NCI-H2196 (cell line): ENCODE data around the gene ZC3H6.
"Not testable (repeated sequence)": the region's sequence is repeated elsewhere in the genome, so short reads cannot be mapped to it uniquely, and the experiment has no call there.

Source experiments
- DNase-seq: peaks from one replicate; lab custom pipeline; 2025; ENCODE audit not compliant: unreplicated experiment; lab: John Stamatoyannopoulos, UW

The ZC3H6 gene

DNA sequence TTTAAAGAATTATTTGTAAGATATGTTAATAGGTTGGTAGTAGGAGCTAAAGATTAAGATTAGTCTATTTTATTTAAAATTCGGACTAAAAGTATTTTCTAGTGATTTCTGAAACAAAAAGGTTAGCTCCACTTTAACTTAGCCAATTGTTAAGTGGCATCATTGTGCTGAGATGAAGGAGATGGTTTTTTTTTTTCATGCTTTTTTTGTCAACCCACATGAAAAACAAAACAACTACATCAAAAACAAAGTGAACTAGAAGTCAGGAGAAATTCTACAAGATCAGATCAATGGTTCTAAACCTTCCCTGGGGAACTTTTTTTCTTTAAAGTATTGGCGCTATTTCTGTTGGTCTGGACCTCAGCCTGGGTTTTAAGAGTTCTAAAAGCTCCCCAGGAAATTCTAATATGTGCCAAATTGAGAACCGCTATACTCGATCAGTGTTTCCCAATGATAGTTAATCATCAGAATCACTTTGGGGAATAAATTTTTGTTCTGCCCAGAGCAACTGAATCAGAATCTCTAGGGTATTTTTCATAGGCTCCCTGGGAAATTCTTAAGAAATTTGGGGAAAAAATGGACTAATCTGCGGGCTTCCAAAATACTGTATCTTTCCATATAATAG lies 2.3 kb downstream of the ZC3H6 start:
- no peak for DNase-seq

DNA sequence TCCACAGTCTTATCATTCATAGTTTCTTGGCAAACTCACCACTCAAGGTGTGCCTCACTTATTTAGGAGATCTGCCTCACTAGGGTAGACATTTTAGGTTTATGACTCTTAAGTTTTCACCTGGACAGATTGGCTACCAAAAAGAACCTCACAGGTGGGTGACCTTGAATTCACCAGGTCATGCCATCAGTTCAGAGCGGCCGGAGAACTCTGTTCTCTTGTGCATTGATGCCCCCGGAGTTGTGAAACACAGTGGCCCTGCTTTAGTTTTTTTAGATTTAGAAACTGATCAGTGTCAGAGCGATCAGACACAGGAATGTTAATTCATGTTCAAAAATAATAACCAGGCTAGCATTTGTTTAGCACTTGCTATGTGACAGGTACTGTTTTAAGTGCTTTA lies 6.7 kb downstream of the ZC3H6 start:
- not testable (repeated sequence) for DNase-seq

DNA sequence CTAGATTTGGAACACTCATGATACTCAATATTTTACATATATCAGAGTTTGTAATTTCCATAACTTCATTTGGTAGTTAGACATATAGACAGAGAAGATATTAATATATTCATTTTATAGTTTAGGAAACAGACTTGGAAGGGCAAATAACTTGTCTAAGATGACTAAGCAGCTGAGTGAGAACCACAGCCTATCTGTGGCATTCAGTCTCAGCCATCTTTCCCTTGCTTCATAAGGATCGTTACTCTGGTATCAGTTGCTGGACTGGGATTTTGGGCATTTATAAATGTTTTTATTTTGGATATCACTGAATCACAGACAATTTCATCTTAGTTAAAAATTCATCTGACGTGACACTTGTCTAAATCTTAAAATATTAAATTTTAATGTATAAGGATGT lies 8.1 kb downstream of the ZC3H6 start:
- not testable (repeated sequence) for DNase-seq

DNA sequence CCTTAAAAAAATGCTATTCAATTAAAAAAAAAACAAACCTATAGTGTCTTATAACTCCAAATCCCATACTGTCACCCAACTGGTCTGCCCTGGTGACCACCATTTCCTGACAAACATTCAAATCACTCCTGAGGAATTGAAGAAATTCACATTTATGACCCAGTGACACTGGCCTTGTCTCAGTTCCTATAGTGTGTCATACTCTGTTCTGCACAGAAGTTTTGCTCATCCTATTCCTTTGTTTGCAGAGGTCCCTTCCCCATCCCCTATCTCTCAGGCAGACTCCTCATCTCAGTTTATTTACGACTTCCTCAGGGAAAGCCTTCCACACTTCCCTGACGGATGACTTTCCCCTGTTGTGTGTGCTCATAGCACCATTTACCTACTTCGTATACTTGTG lies 14.7 kb downstream of the ZC3H6 start:
- no peak for DNase-seq

DNA sequence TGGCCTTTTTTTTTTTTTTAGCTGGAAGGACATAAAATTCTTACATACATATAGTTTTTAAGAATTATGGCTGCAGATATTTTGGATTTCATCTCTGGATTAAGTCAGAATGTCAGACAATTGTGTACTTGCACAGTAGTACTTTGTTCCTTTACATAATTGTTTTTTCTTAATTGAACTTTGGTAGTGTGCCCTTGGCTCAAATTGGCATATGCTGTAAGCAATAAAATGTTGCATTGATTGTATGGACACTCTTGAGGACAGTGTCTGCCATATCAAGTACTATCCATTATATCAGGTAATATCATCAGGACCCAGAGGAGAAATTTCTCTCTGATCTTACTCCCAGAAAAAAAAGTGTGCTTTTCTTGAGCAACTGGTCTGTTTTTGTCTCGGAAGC lies 15.3 kb downstream of the ZC3H6 start:
- no peak for DNase-seq

DNA sequence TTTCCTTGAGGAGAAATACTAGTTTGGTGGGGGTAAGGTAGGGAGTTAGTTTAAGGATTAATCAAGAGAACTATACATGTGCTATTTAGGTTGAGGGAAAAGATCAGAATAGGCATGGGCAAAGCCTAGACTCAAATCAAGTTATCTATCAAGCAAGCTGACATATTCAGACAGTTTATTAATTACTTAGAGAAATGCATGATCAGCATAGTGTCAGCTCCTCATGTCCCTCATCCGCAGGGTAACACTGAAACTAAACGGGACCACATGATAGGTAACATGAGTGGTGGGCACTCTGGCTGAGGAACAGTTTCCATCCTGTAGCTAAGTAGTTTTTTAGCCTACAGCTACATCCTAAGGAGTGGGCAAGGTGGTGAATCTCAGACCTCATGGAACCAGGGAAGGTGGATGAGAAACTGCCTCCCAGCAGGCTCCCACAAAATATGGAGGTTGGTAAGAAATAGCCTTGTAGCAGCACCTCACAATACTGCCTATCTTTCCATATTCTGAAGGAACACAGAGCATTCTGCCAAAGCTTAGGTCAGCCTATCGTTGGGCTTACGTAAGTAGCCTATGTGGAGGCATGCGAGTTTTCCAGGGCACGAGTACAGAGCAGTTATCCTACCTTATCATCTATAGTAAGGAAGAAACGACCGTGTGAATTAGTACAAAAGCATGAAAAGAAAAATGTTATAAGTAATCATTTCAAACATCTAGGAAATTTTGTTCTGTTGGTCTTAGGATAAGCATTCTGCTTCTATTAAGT lies 18.4 kb downstream of the ZC3H6 start:
- no peak for DNase-seq

DNA sequence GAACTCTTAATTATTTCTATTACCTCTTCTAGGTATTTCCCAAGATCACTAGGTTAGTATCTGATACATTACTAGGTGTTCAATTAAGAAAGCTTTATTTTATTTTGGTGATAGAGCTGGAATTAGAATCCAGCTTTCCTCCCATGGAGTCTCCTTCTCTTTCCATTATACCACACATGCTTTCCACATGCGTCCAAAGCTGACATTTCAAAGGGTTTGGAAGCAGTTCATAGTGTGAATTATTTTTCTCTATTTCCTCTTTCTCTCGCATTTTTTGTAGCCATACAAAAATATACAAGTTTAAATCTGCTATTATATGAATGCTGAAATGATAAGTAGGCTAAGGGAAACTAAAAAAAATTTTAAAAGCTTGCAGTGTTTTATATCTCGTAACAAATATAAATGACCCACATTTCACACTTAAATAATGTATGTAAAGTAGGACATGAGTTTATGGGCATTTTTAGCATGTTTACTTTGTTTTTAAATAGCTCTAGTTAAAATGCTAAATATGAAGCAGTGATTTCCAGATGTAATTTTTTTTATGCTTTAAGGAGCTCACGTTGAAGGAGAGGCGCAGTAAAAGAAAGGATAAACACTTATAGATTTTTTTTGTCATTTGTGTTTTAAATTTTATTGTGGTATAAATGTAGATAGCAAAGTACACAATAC lies 20.1 kb downstream of the ZC3H6 start:
- DNase-seq = no peak

DNA sequence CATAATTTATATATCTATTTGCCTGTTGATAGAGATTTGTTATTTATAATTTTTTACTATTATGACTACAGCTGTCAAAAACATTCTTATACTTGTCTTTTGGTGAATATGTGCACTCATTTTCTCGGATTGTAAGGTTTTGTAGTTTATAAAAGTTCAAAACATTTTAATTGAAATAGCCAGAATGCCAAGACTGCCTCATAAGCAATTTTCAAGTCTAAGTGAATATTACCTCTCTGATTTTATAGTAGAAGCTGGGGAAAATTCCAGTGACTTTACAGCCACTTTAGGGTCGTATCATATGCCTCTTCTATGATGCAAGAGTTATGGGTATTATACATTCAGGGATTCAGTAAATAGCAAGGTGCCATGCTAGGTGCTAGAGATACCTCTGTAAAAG lies 21.0 kb downstream of the ZC3H6 start:
- no peak for DNase-seq

DNA sequence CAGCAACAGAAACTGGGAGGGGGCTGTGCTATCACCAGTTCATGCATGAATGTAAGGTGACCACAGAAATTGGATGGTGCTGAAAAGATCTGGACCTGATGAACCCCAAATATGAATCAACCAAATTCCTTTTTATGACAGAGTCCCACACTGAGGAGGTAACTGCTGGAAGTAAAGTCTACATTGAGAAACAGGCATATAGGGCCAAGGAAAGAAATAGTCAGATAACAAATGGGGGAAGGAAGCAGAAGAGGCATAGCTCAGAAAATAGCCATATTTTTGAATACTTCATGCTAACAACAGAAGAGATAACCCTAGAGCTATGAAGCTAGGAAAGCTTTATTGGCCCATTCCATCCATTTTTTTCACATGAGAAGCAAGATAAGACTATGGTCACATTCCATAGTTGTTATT lies 25.8 kb downstream of the ZC3H6 start:
- DNase-seq = no peak

DNA sequence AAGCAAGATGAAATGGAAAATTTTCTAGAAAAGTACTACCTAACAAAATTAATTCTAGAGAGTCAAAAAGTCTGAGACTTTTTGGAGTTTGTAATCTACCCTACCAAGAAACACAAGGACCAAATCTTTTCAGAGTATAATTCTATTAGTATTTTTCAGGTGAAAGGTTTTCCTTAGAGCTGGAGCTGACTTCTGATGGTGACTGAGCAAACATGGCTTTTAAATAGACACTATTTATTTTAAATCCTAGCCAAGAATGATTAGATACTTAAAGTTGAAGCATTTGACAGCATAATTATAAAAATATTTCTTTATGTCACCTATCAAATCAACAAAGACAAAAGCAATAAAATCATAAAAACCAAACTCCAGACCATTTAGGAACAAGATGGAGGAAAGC lies 26.6 kb downstream of the ZC3H6 start:
- no peak for DNase-seq

DNA sequence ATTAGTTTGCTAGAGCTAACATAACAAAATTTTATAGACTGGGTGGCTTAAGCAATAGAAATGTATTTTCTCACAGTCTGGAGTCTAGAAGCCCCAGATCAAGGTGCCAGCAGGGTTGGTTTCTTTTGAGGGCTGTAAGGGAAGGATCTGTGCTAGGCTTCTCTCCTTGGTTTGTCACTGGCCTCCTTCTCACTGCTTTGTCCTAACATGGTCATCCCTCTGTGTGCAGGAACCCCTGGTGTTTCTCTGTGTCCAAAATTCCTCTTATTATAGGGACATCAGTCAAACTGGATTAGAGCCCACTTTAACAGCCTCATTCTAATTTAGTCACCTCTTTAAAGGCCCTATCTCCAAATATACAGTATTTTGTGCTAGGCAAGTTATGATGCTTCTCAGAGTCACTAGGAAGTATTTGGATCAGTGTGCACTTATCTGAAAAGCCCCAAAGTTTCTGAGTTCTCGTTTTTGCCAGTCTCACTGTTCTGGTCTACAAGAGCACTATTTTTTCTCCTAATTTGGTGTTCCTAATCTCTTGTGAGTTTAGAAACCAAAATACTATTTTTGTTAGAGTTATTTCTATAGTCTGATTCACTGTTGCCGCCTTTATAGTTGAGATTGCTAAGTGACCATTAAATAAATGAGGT lies 29.0 kb downstream of the ZC3H6 start:
- no peak for DNase-seq

DNA sequence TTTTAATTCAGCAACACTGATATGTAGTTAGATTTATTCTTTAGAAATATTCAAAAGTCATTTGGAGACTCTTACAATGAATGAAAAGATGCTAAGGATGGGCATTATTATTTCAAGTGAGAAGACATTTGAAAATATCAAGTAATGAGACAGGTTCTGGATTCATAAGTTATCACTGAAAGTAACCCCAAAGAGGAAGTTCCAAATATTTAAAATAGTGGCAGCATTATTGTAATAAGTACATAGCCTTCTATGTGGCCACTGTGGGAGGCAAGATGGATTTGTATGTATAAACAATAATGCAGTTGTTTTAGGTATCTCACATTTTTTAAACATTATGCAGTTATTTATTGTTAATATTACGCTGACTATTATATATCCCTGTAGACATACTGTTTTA lies 29.7 kb downstream of the ZC3H6 start:
- no peak for DNase-seq

DNA sequence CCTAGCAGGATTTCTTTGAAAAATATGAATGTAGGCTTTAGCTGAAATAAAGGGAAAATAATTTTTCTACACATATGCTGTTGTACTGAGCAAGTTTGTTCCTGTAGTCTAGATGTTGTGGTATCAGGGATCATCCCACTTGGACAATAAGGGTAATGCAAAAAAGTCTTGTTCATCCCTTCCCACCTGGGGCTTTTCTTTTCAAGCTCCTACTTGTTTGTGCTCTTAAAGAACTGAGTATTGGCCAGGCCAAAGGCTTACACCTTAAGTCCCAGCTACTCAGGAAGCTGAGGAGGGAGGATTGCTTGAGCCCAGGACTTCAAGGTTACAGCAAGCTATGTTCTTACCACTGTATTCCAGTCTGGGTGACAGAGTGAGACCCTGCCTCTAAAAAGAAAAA lies 35.5 kb downstream of the ZC3H6 start:
- no peak for DNase-seq

DNA sequence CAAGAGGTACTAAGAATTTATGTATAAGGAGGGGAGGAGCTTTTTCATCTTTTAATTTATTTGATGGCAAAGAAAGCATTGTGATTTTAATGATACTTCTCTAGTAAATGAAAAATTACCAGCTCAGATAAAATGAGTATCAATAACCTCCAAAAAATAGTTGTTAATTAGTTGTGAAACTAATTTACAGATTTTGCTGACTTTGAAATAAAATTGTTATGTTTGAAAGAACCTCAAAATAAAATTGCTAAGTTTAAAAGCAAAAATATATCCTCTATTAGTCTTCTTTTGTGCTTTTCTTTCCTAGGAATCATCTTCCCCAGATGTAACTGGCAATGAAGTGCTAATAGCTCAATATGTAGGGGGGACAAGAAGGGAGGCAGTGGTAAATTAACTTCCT lies 36.5 kb downstream of the ZC3H6 start:
- no peak for DNase-seq

DNA sequence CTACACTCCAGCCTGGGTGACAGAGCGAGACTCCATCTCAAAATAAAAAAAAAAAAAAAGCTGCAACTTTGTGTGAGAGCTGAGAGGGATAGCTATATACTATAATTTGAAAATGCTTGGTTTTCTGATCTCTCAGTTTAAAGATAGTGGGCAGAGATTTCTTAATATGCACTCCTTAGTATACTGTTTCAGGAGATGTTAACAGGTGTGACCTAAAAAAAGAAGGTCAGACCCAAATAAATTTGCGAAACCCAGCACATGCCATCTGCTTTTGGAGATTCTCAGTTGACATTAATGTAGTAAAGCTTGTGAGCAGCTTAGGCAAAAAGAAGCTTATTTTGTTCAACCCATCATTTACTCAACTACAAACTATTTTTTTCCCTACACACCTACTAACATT lies 37.4 kb downstream of the ZC3H6 start:
- no peak for DNase-seq

DNA sequence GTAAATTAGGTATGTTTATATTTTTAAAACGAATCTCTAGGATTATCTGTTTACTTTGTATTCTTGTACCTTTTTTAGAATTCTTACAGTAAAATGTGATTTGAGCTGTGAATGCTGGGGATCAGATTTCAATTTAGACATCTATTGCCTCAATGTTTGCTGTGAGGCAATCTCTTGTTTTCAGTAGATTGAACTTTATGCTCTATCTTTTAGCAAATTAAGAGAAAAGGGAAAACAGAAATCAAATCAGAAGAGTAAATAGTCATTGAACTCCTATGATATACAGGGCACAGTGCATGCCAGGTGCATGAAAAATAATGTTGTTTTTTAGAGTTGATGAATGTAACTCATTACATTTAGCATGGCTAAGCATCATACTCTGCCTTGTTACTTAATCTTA lies 39.5 kb downstream of the ZC3H6 start:
- no peak for DNase-seq

DNA sequence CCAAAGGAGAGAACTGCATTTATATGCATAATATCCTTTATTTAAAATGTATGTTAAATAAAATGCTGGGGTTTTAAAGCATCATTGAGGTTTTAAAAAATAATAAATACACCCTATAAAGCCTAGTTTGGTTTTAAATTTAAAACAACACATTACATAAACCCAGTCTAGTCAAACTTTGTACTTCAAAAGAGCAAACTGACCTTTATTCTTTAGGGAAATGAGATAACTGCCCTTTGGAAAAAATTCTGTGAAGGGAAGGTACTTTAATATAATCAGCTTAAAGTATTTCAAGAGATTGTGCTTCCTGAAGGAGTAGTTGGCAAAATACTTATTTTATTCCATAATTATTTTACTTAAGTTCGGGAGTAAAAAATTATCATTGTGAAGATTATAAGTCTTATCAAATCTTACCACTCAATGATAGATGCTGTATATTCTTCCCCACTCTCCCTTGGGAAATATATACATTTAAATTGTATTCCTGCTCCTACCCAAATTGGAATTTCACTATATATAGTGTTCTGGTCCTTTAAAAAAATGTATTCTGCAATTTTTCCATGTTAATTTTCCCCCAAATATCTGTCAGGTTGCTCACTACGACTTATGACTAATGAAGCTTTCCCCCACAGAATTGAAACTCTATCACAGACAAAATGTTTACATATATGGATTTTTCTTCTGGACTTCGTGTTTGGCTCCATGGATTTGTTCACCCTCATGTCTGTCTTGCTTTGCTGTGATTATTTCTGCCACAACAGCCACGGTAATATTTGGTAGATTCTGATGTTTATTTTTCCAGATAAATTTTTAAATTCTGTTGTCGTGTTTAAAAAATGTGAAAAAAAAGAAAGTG lies 42.1 kb downstream of the ZC3H6 start:
- no peak for DNase-seq

DNA sequence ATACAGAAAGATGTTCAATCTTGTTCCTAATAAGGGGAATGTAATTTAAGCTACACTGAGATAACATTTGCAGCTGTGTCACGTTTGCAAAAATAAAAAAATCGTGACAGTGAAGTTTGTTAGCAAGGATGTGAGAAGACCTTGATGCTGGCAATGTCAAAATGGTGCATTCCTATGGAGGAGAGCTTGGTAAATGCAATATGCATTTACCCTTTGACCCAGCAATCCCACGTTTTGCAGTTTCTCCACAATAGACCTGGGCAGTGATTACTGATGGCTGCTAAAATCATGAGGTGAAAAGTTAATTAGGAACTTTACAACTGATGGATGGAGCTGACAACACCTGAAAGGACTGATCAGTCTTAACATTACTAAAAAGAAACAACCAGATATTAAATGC lies 43.1 kb downstream of the ZC3H6 start:
- DNase-seq = no peak

DNA sequence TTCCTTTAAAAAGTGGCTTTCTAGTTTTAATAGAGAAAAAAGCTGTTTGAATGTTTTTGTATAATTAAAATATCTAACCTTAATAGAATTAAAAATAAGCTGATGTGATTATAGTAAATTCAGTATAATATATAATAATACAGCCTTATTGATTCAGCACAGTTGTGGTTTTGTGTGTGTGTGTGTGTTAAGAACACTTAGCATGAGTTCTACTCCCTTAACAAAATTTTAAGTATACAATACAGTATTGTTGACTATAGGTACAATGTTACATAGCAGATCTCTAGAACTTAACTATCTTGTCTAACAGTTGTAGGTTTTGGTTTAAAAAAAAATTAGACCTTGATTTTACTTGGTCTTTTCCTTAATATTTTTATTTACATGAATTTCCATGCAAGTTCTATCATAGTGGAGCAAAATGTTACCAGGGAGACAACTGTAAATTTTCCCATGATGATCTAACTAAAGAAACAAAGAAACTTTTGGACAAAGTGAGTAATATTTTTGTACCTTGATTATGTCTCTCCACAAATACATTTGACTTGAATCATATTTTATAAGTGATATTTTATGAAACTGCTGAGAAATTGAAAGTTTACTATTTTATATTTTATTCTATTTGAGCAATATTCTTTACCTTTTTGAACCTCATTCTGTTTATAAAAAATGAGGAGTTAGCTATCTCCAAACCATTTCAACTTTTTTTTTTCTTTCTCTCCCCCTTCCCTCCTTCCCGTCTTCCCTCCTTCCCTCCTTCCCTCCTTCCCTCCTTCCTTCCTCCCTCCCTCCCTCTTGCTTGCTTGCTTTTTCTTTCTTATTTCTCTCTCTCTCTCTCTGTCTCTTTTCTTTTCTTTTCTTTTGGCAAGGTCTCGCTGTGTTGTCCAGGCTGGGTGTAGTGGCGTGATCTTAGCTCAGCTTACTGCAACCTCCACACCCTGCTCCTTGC lies 46.3 kb downstream of the ZC3H6 start:
- no peak for DNase-seq

DNA sequence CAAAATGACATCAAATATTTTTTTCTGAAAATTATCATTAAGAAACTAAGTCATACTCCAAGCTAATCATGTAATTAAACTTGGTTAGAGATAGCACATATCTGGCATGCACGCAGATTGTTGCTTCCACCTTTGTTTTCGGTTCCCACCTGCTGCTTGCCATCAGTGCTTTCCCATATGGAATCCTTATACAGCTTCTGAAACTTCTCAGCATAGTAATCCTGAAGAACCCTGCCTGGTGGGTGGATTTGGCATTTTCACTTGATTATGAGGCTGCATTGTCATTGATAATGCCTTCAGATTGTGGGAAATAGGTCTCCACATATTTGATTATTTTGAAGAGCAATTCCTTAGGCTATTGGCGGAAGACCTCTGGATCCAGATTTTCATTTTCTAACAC lies 47.5 kb downstream of the ZC3H6 start:
- DNase-seq = no peak
